GM18507 (cell line): ENCODE results near the gene DYNC2H1.
A peak's percentile ranks its signal among the peaks of the same experiment; 100 is the strongest.

Source experiments
- DNase-seq: peaks from one replicate; pipeline ENCODE4 v3.0.0; 2011; ENCODE audit warnings: low read depth; ENCODE audit not compliant: insufficient read length; ENCODE audit errors: extremely low spot score
- FAIRE-seq: peaks from 2 replicates; lab custom pipeline; 2011; peaks lifted over from hg19 to GRCh38; lab: Jason Lieb, UNC

The DYNC2H1 gene

GRCh38 chr11:103108933-103109817 is at the start of gene DYNC2H1:
DYNC2H1 (plus strand) TSS chr11:103109426; CDS start chr11:103109575, 149 bp downstream.
- FAIRE-seq, result peak; percentile 94
- DNase-seq, result peak; percentile 86

GRCh38 chr11:103061656-103062055 is 47.6 kb upstream of the DYNC2H1 start:
- DNase-seq, result no peak
- no peak for FAIRE-seq

GRCh38 chr11:103067118-103067517 is 42.1 kb upstream of the DYNC2H1 start:
- FAIRE-seq, result no peak
- DNase-seq, result no peak

- DNase-seq (no peak), FAIRE-seq (no peak)
Observed at GRCh38 chr11:103069367-103069766, 39.9 kb upstream of the DYNC2H1 start.

- no peak for DNase-seq
- no peak for FAIRE-seq
Observed at GRCh38 chr11:103070142-103070541, 39.1 kb upstream of the DYNC2H1 start.

GRCh38 chr11:103071008-103071407 is 38.2 kb upstream of the DYNC2H1 start:
- DNase-seq, result no peak
- FAIRE-seq, result no peak

GRCh38 chr11:103076361-103076760 is 32.9 kb upstream of the DYNC2H1 start:
- no peak for FAIRE-seq
- no peak for DNase-seq

- FAIRE-seq, result no peak
- no peak for DNase-seq
Observed at GRCh38 chr11:103077554-103077953, 31.7 kb upstream of the DYNC2H1 start.

- FAIRE-seq (no peak), DNase-seq (no peak)
Observed at GRCh38 chr11:103078710-103079109, 30.5 kb upstream of the DYNC2H1 start.

GRCh38 chr11:103079833-103080232 is 29.4 kb upstream of the DYNC2H1 start:
- FAIRE-seq (no peak), DNase-seq (no peak)

- DNase-seq, result no peak
- FAIRE-seq, result no peak
Observed at GRCh38 chr11:103085758-103086365, 23.4 kb upstream of the DYNC2H1 start.

GRCh38 chr11:103086461-103086860 is 22.8 kb upstream of the DYNC2H1 start:
- FAIRE-seq (no peak), DNase-seq (no peak)

- DNase-seq (no peak), FAIRE-seq (no peak)
Observed at GRCh38 chr11:103091064-103091800, 18.0 kb upstream of the DYNC2H1 start.

GRCh38 chr11:103091801-103092524 is 17.3 kb upstream of the DYNC2H1 start, which contains the start of gene DCUN1D5:
DCUN1D5 (minus strand) TSS chr11:103092160; CDS start chr11:103091872, 288 bp downstream.
- FAIRE-seq (peak; percentile 98), DNase-seq (peak; percentile 92)

- DNase-seq (no peak), FAIRE-seq (no peak)
Observed at GRCh38 chr11:103097279-103097678, 11.9 kb upstream of the DYNC2H1 start.

- peak; percentile 94 for FAIRE-seq
- no peak for DNase-seq
Observed at GRCh38 chr11:103109818-103110388, 677 bp downstream of the DYNC2H1 start.

GRCh38 chr11:103110391-103110790 is 1.2 kb downstream of the DYNC2H1 start:
- no peak for DNase-seq
- FAIRE-seq, result no peak

- no peak for FAIRE-seq
- DNase-seq, result no peak
Observed at GRCh38 chr11:103111400-103111799, 2.2 kb downstream of the DYNC2H1 start.

GRCh38 chr11:103112364-103112763 is 3.1 kb downstream of the DYNC2H1 start:
- no peak for FAIRE-seq
- no peak for DNase-seq
